ENCODE results near the gene ABHD3.
"Not testable (repeated sequence)": the region's sequence is repeated elsewhere in the genome, so short reads cannot be mapped to it uniquely, and the experiment has no call there.

The ABHD3 gene

GRCh38 chr18:21638822-21639221, 65.8 kb downstream of the ABHD3 start:
- DNase-seq, result no peak

GRCh38 chr18:21636769-21637168, 67.8 kb downstream of the ABHD3 start:
- DNase-seq, result peak; percentile 7

GRCh38 chr18:21634588-21635199, 69.9 kb downstream of the ABHD3 start:
- no peak for DNase-seq

GRCh38 chr18:21632393-21632792, 72.2 kb downstream of the ABHD3 start:
- no peak for DNase-seq

GRCh38 chr18:21629089-21629832, 75.3 kb downstream of the ABHD3 start:
- no peak for DNase-seq

GRCh38 chr18:21621640-21622039, 82.9 kb downstream of the ABHD3 start:
- DNase-seq, result not testable (repeated sequence)

- DNase-seq, result peak; percentile 88
These were observed 92.2 kb downstream of the ABHD3 start, which contains the start of gene SNRPD1 for GRCh38 chr18:21612125-21613039. SNRPD1 (plus strand) TSS chr18:21612314; CDS start chr18:21612430, 116 bp downstream.

GRCh38 chr18:21611401-21612124, 93.0 kb downstream of the ABHD3 start:
- DNase-seq, result not testable (repeated sequence)

- no peak for DNase-seq
These were observed 99.4 kb downstream of the ABHD3 start for GRCh38 chr18:21605213-21605612.

GRCh38 chr18:21604671-21605070, 99.9 kb downstream of the ABHD3 start:
- no peak for DNase-seq

GRCh38 chr18:21602299-21602587, 102.3 kb downstream of the ABHD3 start:
- no peak for DNase-seq

Data from fibroblast of upper back skin (primary cell).